ENCODE results near the gene GPR37L1.

The GPR37L1 gene

DNA sequence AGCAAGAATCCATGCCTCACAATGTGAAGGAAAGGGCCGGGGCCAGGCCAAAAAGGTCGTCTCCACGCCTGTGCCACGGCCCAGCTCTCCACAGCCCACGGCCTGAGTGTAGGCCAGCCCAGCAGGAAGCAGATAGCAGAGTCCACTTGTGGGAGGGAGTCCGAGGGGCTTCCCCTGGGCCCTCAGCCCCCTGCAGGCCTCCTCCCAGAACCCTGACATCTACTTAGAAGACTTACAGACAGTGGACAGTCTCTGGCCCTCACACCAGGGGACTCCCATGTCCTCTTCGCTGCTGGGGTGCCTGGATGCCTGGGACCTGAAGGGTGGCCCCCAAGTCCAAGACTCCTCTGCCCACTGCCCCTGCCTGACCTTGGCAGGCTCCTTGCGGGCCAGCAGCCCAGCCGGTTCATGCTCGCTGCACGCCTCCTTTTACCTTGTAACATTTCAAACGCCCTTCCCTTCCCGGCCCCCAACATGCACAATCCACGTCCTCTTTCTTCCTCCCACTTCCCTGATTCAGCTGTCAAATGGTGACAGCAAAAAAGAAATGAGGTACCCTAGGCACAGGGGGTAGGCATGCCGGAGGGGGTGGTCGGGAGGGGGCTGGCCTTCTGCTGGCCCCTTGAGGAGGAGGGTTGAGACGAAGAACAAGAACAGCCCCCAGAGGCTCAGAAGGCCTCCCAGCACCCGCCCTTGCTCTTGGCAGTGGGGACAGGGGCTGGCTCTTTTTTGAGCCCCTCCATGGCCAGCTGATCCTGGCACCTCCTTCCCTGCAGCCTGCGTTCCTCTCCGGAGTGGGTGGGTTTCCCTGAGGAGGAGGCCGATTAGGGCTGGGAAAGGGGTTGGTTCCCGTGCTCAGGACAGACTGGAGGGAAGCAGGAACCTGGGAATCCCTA lies 38.7 kb downstream of the GPR37L1 start:
- no peak overlapping the region for H3K14ac ChIP-seq (ENCODE audit: low read length in 2 of 2)
- DNase-seq = no peak
- no peaks in the 10 kb centered on the region for H3K36me3 ChIP-seq (ENCODE audit: control insufficient read depth in 1 of 2, insufficient read depth in 2 of 2, low read depth in 1 of 2, low read length in 2 of 2)
- no peak overlapping the region for H3K4me3 ChIP-seq (ENCODE audit: insufficient read depth in 1 of 2, low read depth in 1 of 2, low read length in 2 of 2)
- H2AFZ ChIP-seq (ENCODE audit: low read depth, low read length) = no peak overlapping the region
- 75% methylated on average over 20 of the region's 22 CpGs for WGBS
- no peak overlapping the region for H3K9ac ChIP-seq (ENCODE audit: low read length)
- H3K4me2 ChIP-seq (ENCODE audit: low read length, poor library complexity, severe bottlenecking) = no peak overlapping the region
- H3K9me3 ChIP-seq (ENCODE audit: control insufficient read depth, low read length) = no peaks in the 10 kb centered on the region
- H3K4ac ChIP-seq (ENCODE audit: low read depth in 1 of 2, low read length in 2 of 2) = no peak overlapping the region
- H3K23ac ChIP-seq (ENCODE audit: low read length in 2 of 2) = no peak overlapping the region
- no peak overlapping the region for H3K27ac ChIP-seq (ENCODE audit: low read length, poor library complexity, severe bottlenecking)
- no peak overlapping the region for H2AK5ac ChIP-seq (ENCODE audit: low read length, severe bottlenecking)
- H2BK120ac ChIP-seq (ENCODE audit: low read depth, low read length) = no peak overlapping the region
- no peak overlapping the region for H4K91ac ChIP-seq (ENCODE audit: low read length)
- no peak overlapping the region for H3K18ac ChIP-seq (ENCODE audit: low read depth in 1 of 2, low read length in 2 of 2)
- H2BK12ac ChIP-seq (ENCODE audit: low read length in 2 of 2) = no peak overlapping the region
- H2BK5ac ChIP-seq (ENCODE audit: low read depth, low read length, poor library complexity, severe bottlenecking) = no peak overlapping the region
- no peak overlapping the region for H4K8ac ChIP-seq (ENCODE audit: low read length)
- peaks cover 7% of the 10 kb centered on the region for H3K4me1 ChIP-seq (ENCODE audit: control insufficient read depth, insufficient read depth, low read depth, low read length)
- peak overlapping the region; percentile 6 for H2BK15ac ChIP-seq (ENCODE audit: low read depth, poor library complexity, severe bottlenecking)
- no peaks in the 10 kb centered on the region for H3K79me1 ChIP-seq (replicated peaks; ENCODE audit: low read length, poor library complexity, severe bottlenecking)
- peaks cover 0 to 68% of the 10 kb centered on the region in 2 experiments for H3K27me3 ChIP-seq (ENCODE audit: control insufficient read depth in 1 of 2, insufficient read depth in 1 of 2, low read length in 2 of 2)

DNA sequence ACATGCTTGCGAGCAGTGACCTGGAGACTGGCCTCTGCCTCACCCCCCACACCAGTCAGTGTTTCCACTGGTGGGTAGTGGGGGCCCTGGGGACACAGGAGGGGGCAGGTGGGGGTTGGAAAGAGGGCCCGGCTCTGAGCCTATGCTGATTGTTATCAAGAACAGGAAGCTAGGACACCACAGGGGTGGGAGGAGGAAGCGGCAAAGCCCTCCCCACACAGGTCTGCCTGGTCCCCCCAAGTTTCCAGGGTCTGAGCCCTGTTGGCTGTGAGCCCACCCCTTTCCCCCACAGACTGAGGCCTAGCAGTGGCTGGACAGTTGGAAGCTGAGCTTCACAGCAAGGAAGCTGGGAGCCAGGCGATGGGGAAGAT lies 39.3 kb downstream of the GPR37L1 start:
- no peaks in the 10 kb centered on the region for H3K79me1 ChIP-seq (replicated peaks; ENCODE audit: low read length, poor library complexity, severe bottlenecking)
- H3K9ac ChIP-seq (ENCODE audit: low read length) = no peak overlapping the region
- H3K4ac ChIP-seq (ENCODE audit: low read depth in 1 of 2, low read length in 2 of 2) = no peak overlapping the region
- no peaks in the 10 kb centered on the region for H3K36me3 ChIP-seq (ENCODE audit: control insufficient read depth in 1 of 2, insufficient read depth in 2 of 2, low read depth in 1 of 2, low read length in 2 of 2)
- H3K4me1 ChIP-seq (ENCODE audit: control insufficient read depth, insufficient read depth, low read depth, low read length) = peaks cover 7% of the 10 kb centered on the region
- no peak overlapping the region for H3K27ac ChIP-seq (ENCODE audit: low read length, poor library complexity, severe bottlenecking)
- H3K4me3 ChIP-seq (ENCODE audit: insufficient read depth in 1 of 2, low read depth in 1 of 2, low read length in 2 of 2) = no peak overlapping the region
- no peak overlapping the region for H4K91ac ChIP-seq (ENCODE audit: low read length)
- no peak overlapping the region for H2BK15ac ChIP-seq (ENCODE audit: low read depth, poor library complexity, severe bottlenecking)
- H4K8ac ChIP-seq (ENCODE audit: low read length) = no peak overlapping the region
- no peak overlapping the region for H2AFZ ChIP-seq (ENCODE audit: low read depth, low read length)
- no peak overlapping the region for H2BK12ac ChIP-seq (ENCODE audit: low read length in 2 of 2)
- H3K4me2 ChIP-seq (ENCODE audit: low read length, poor library complexity, severe bottlenecking) = no peak overlapping the region
- no peak overlapping the region for H3K14ac ChIP-seq (ENCODE audit: low read length in 2 of 2)
- WGBS = 86% methylated on average over 3 of the region's 4 CpGs
- H3K27me3 ChIP-seq (ENCODE audit: control insufficient read depth in 1 of 2, insufficient read depth in 1 of 2, low read length in 2 of 2) = peaks cover 0 to 72% of the 10 kb centered on the region in 2 experiments
- no peak overlapping the region for H2AK5ac ChIP-seq (ENCODE audit: low read length, severe bottlenecking)
- H3K18ac ChIP-seq (ENCODE audit: low read depth in 1 of 2, low read length in 2 of 2) = no peak overlapping the region
- H2BK5ac ChIP-seq (ENCODE audit: low read depth, low read length, poor library complexity, severe bottlenecking) = no peak overlapping the region
- no peak overlapping the region for H2BK120ac ChIP-seq (ENCODE audit: low read depth, low read length)
- no peak for DNase-seq
- H3K23ac ChIP-seq (ENCODE audit: low read length in 2 of 2) = no peak overlapping the region
- H3K9me3 ChIP-seq (ENCODE audit: control insufficient read depth, low read length) = no peaks in the 10 kb centered on the region

DNA sequence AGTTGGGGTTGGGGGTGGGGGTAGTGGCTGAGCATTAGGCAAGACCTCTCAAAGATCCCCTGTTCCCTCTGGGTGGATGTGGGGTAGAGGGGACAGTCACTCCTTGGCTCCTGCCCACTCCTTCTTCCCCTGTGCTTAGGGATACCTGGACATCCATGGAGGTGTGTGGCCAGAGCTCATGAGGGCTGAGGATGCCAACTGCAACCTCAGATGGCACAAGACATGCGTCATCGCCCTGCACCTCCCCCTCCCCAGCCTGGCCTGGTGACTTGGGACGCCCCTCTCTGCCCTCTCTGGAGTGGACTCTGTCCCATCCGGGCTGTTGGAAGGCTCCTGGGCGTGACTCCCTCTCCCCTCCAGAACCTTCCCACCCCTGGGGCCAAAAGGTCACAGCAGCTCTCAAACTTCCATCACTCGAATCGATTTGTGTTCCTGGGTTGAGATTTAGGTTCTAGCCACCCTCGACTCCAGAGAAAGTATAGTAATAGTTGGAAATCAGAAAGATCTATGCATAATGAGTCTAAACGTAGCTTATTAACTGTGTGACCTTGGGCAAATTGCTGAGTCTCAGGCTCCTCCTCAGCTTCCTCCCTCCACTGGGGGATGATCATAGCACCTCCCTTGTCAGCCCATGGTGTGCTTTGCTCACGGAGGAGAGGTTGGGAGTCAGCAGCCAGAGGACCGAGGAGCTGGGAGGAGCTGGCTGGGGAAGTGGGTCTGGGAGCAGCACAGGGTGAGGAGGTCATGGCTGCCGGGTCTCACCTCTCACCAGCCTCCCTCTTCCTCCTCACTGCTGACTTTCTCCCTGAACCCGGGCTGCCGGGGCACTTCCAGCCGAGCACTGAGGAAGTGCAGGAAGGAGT lies 39.9 kb downstream of the GPR37L1 start:
- Histone ChIP-seq H3K9me3 (ENCODE audit: control insufficient read depth, low read length) (no peaks in the 10 kb centered on the region), H3K4me3 (ENCODE audit: insufficient read depth in 1 of 2, low read depth in 1 of 2, low read length in 2 of 2) (no peak overlapping the region), H3K18ac (ENCODE audit: low read depth in 1 of 2, low read length in 2 of 2) (no peak overlapping the region), H4K8ac (ENCODE audit: low read length) (no peak overlapping the region), H2BK5ac (ENCODE audit: low read depth, low read length, poor library complexity, severe bottlenecking) (no peak overlapping the region), H3K4ac (ENCODE audit: low read depth in 1 of 2, low read length in 2 of 2) (no peak overlapping the region), H2AFZ (ENCODE audit: low read depth, low read length) (no peak overlapping the region), H3K14ac (ENCODE audit: low read length in 2 of 2) (no peak overlapping the region), H2BK12ac (ENCODE audit: low read length in 2 of 2) (no peak overlapping the region), H2BK120ac (ENCODE audit: low read depth, low read length) (no peak overlapping the region), H3K4me2 (ENCODE audit: low read length, poor library complexity, severe bottlenecking) (no peak overlapping the region), H3K36me3 (ENCODE audit: control insufficient read depth in 1 of 2, insufficient read depth in 2 of 2, low read depth in 1 of 2, low read length in 2 of 2) (no peaks in the 10 kb centered on the region), H3K9ac (ENCODE audit: low read length) (no peak overlapping the region), H3K27ac (ENCODE audit: low read length, poor library complexity, severe bottlenecking) (no peak overlapping the region), H3K79me1 (replicated peaks; ENCODE audit: low read length, poor library complexity, severe bottlenecking) (no peaks in the 10 kb centered on the region), H2AK5ac (ENCODE audit: low read length, severe bottlenecking) (no peak overlapping the region), H4K91ac (ENCODE audit: low read length) (no peak overlapping the region), H3K4me1 (ENCODE audit: control insufficient read depth, insufficient read depth, low read depth, low read length) (peaks cover 7% of the 10 kb centered on the region), H3K23ac (ENCODE audit: low read length in 2 of 2) (no peak overlapping the region), H2BK15ac (ENCODE audit: low read depth, poor library complexity, severe bottlenecking) (no peak overlapping the region), H3K27me3 (ENCODE audit: control insufficient read depth in 1 of 2, insufficient read depth in 1 of 2, low read length in 2 of 2) (peaks cover 0 to 70% of the 10 kb centered on the region in 2 experiments)
- no peak for DNase-seq
- WGBS = 63% methylated on average over 11 of the region's 15 CpGs
